H1 (cell line): ENCODE data around the gene CHI3L2. TPM values are rescaled to one million over a fixed set of nuclear protein-coding genes. Genes with fewer than 3 reads are reported as not detected.

ENCODE experiments used
- ATF3 ChIP-seq: IDR thresholded peaks from 2 replicates; pipeline ENCODE4 v1.6.1; 2011; ENCODE audit warnings: low read depth, mild to moderate bottlenecking, low read length; ENCODE audit not compliant: insufficient read depth
- JUND ChIP-seq: IDR thresholded peaks from 2 replicates; pipeline ENCODE4 v1.6.1; 2011; ENCODE audit warnings: mild to moderate bottlenecking, improper control_type of control experiment, low read length
- YY1 ChIP-seq: IDR thresholded peaks from 2 replicates; pipeline ENCODE4 v1.6.1; 2011; ENCODE audit warnings: low read depth, mild to moderate bottlenecking, low read length
- polyA plus RNA-seq, 7 experiments: library from polyadenylated mRNA; depleted of rRNA in 3 of 7; stranded (reverse) in 5 of 7; unstranded in 2 of 7; fragments of >200 nt in 5 of 7; fragments of 200-250 nt in 2 of 7; gene quantifications; 1 replicate in 5 of 7; 2 replicates in 1 of 7; 4 replicates in 1 of 7; pipeline versions ENCODE4 v1.2.1 to v1.2.3, GENCODE V29; 2011 to 2013; ENCODE audit warnings: missing spikeins in 2 of 7, mixed read lengths in 2 of 7
- total RNA-seq: library from RNA; stranded (reverse); fragmentation: NEBNext Ultra II Directional; extraction: Animal tissue kit (Norgen Biotek cat#: 25700); gene quantifications from 2 replicates; pipeline ENCODE4 v1.2.1, GENCODE V29; 2021

CHI3L2 gene
- total and polyA plus RNA-seq, 2 of the 8 experiments (the other 6 are each of a cell fraction or from before 2014, with no cell fraction given), result not detected

DNA sequence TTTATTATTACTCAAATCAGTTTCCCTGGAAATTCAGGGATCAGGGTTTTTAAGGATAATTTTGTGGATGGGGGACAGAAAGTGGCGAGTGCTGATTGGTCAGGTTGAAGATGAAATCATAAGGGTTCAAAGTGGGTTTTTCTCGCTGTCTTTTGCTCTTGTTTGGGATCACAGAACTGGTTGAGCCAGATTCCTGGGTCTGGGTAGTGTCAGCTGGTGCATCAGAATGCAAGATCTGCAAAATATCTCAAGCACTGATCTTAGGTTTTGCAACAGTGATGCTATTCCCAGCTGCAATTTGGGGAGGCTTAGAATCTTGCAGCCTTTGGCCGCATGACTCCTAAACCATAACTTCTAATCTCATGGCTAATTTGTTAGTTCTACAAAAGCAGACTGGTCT lies 9.3 kb downstream of the CHI3L2 start (continued):
- TF ChIP-seq YY1 (no peak), ATF3 (no peak), JUND (no peak)
- TF ChIP-seq, all 59 proteins: peak for 0
